ENCODE data around the gene RUNX2.

GRCh38 chr6:45507186-45507585, 179.1 kb downstream of the RUNX2 start:
- no peak for TF ChIP-seq GATA3 (IDR thresholded peaks at IDR 0.05; ENCODE audit: low read depth, low read length)
- TF ChIP-seq GATA2 (IDR thresholded peaks at IDR 0.05; ENCODE audit: low read depth, low read length) = no peak

All from SH-SY5Y (cell line).